Activated naive CD4-positive, alpha-beta T cell (primary cell): ENCODE results near the gene KLF11.
"Not testable (repeated sequence)": the region's sequence is repeated elsewhere in the genome, so short reads cannot be mapped to it uniquely, and the experiment has no call there.

Source experiments
- DNase-seq, 4 experiments: peaks; one replicate each; lab custom pipeline; 2025; lab: John Stamatoyannopoulos, UW

KLF11 gene

GRCh38 chr2:10085043-10085667, 41.8 kb downstream of the KLF11 start:
- DNase-seq, result no peak

GRCh38 chr2:10085668-10086059, 42.3 kb downstream of the KLF11 start:
- DNase-seq, result no peak

GRCh38 chr2:10086950-10087349, 43.6 kb downstream of the KLF11 start:
- DNase-seq, result no peak

DNA sequence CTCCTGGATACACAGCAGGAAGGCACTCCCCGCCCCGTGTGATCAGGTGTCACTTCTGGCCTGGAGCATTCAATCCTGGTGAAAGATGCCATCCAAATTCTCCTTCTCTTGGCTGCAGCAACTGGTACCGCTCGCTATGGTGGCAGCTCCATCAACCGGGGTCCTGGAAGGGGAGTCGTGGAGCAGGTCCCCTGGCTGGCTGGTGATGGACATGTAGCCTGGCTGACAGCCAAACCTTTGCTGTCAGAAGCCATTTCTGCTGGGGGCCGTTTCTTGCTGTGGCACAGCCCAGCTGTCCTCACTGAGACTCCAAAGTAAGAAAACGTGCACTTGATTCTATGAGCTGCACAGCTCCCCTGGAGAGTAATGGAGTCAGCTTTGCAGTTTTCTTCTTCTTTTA, 44.0 kb downstream of the KLF11 start:
- DNase-seq, result no peak

- DNase-seq, result no peak
Measured at GRCh38 chr2:10089565-10090190, 46.3 kb downstream of the KLF11 start.

DNA sequence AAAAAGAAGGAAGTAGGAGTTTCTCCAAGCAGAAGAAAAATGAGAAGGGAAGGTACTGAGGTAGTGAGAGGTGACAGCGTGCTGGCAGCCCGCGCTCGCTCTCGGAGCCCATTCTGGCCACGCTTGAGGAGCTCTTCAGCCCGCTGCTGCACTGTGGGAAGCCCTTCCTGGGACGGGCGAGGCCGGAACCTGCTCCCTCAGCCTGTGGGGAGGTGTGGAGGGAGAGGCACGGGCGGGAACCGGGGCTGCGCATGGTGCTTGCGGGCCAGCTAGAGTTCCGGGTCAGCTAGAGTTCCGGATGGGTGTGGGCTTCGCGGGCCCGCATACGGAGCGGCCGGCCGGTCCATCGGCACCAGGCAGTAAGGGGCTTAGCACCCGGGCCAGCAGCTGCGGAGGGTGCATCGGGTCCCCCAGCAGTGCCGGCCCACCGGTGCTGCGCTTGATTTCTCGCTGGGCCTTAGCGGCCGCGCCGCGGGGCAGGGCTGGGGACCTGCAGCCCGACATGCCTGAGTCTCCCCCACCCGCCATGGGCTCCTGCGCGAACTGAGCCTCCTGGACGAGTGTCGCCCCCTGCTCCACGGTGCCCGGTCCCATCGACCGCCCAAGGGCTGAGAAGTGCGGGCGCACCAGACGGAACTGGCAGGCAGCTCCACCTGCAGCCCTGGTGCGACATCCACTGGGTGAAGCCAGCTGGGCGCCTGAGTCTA, 48.0 kb downstream of the KLF11 start:
- DNase-seq, result no peak

DNA sequence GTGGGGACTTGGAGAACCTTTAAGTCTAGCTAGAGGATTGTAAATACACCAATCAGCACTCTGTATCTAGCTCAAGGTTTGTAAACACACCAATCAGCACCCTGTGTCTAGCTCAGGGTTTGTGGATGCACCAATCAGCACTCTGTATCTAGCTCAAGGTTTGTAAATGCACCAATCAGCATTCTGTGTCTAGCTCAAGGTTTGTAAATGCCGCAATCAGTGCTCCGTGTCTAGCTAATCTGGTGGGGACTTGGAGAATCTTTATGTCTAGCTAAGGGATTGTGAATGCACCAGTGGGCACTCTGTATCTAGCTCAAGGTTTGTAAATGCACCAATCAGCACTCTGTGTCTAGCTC, 48.5 kb downstream of the KLF11 start:
- DNase-seq, result not testable (repeated sequence)

GRCh38 chr2:10094271-10094814, 51.0 kb downstream of the KLF11 start:
- DNase-seq, result no peak

DNA sequence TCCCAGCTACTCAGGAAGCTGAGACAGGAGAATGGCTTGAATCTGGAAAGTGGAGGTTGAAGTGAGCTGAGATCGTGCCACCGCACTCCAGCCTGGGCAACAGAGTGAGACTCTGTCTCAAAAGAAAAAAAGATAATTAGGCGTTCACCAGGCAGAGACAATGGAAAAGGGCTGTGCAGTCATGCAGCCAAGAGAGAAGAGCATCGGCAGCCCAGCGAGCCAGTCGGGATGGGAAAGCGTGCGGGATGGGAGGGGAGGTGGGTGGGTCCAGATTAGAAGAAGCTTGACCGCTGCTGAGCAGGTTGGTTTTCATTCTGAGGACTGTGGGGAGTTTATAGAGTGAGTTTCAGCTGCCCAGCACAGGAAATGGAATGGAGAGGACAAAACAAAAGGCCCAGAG, 51.8 kb downstream of the KLF11 start:
- DNase-seq, result no peak

- DNase-seq, result no peak
Measured at GRCh38 chr2:10096641-10097040, 53.3 kb downstream of the KLF11 start.

GRCh38 chr2:10097352-10098148, 54.2 kb downstream of the KLF11 start:
- DNase-seq, result no peak

DNA sequence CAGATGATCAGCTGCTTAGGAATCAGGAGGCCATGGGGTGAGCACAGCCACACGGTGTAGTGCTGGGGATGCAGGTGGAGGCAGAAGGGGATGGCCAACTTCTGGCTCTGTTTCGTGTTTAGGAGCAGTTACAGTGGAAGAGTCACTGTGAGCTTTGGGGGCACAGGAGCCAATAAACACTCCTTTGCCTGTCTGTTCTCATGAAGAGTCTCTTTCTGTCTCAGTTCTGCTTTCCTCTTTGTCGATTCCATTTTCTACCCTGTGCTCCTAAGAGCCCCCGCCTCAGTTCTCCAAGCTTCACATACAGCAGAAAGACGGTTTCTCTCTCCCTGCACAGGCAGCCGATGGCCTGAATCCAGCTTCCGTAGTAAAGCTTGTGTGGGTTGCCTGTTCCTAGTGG, 58.1 kb downstream of the KLF11 start:
- no peak for DNase-seq

GRCh38 chr2:10103179-10103578, 59.8 kb downstream of the KLF11 start:
- DNase-seq, result no peak
